Kidney (tissue), 14 donors: Measurements from ENCODE around the gene CCDC15. TPM values are rescaled to one million over a fixed set of nuclear protein-coding genes. Genes with fewer than 3 reads are reported as not detected.

ENCODE experiments used
- DNase-seq, 5 donors: peaks; one replicate each; pipeline ENCODE4 v3.0.0-alpha.2; 2013 to 2020
- FAIRE-seq: peaks from 2 replicates; lab custom pipeline; 2012; peaks lifted over from hg19 to GRCh38; lab: Jason Lieb, UNC
- H3K27ac ChIP-seq, 2 donors: one replicate each; pipeline ENCODE4 v1.7.0; 2013; ENCODE audit warnings: low read depth in 2 of 2, low read length in 2 of 2, inconsistent platforms in 1 of 2
- H3K27me3 ChIP-seq: one replicate; pipeline ENCODE4 v1.7.1; 2013; ENCODE audit warnings: low read length, inconsistent platforms; ENCODE audit not compliant: control insufficient read depth, insufficient read depth
- H3K36me3 ChIP-seq, 3 donors: one replicate each; pipeline versions ENCODE4 v1.7.0 to v1.7.1; 2013; ENCODE audit warnings: low read length in 3 of 3, control low read depth in 1 of 3, inconsistent platforms in 1 of 3; ENCODE audit not compliant: insufficient read depth in 3 of 3, control insufficient read depth in 2 of 3
- H3K4me1 ChIP-seq, 3 donors: one replicate each; pipeline versions ENCODE4 v1.7.0 to v1.7.1; 2013; ENCODE audit warnings: low read length in 3 of 3, inconsistent platforms in 1 of 3, low read depth in 1 of 3; ENCODE audit not compliant: control insufficient read depth in 2 of 3, insufficient read depth in 2 of 3
- H3K4me3 ChIP-seq, 3 donors: one replicate each; pipeline versions ENCODE4 v1.7.0 to v1.8.1; 2013; ENCODE audit warnings: low read length in 3 of 3, control low read depth in 1 of 3, inconsistent platforms in 1 of 3
- H3K9ac ChIP-seq, 3 donors: one replicate each; pipeline versions ENCODE4 v1.7.0 to v1.7.1; 2013; ENCODE audit warnings: low read length in 3 of 3, control low read depth in 1 of 3, inconsistent platforms in 1 of 3
- H3K9me3 ChIP-seq, 3 donors: one replicate each; pipeline versions ENCODE4 v1.7.0 to v1.7.1; 2013; ENCODE audit warnings: low read length in 3 of 3, control low read depth in 1 of 3, inconsistent platforms in 1 of 3; ENCODE audit not compliant: control insufficient read depth in 2 of 3, insufficient read depth in 1 of 3
- intact Hi-C: fragments of 100-400 bp; cut with DNase I; formaldehyde crosslinking; loops from one replicate; pipeline ENCODE4 v1.11.1; 2022
- polyA plus RNA-seq: library from polyadenylated mRNA; stranded (reverse); fragments of 350-450 nt; fragmentation: Illumina TruSeq; extraction: RNeasy Lipid Tissue Mini Kit (QIAGEN cat#74804); gene quantifications from one replicate; pipeline ENCODE4 v1.2.3, GENCODE V29; 2014; ENCODE audit warnings: low read depth, low replicate concordance; ENCODE audit not compliant: insufficient read depth
- total RNA-seq: library from RNA; stranded (reverse); fragmentation: NEBNext Ultra II Directional; extraction: Animal tissue kit (Norgen Biotek cat#: 25700); gene quantifications from one replicate; pipeline ENCODE4 v1.2.1, GENCODE V29; 2021
- TF ChIP-seq, protein P1 (sequence below): IDR thresholded peaks from 3 replicates; pipeline ENCODE4 v1.5.1; 2012; ENCODE audit warnings: mild to moderate bottlenecking, moderate library complexity, borderline replicate concordance; ENCODE audit not compliant: insufficient read depth; ENCODE audit errors: extremely low read depth
- donor health status: control.
- donor health status: control.
- donor health status: control.
- donor health status: control.
- donor health status: control.
- donor health status: DM: yes; HTN: yes; CAD: no.
- donor health status: Normal renal cell carcinoma (clear cell type).

The CCDC15 gene
- total and polyA plus RNA-seq, 2 donors from 2014 or later, result 0.22 to 1.5 TPM

DNA sequence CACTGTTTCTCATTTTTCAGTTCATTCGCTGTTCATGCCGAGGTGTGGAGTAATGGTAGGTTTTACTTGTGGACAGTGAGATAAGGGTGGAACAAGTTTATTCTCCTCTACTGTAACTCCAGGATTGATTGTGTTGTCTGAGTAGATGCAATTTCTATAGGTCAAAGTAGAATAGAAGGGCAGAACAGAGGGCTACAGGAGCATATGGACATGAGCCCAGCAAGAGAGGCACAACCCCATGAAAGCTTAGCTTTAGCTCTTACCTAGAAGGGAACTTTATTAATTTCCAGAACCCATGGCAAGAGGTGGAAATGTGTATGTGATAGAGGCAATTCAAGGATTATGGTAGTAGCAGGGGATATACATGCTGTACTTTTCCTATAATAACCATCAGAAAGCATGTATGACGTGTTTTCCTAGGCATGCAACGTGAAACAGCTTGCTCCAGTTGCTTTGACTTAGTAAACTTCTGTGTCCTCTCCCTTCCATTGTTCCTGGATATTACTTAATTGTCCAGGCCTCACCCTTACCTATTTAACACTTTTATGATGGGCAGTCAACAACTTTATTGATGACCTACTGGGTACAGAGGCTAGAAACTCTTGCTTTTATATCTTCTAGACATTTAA, 95.3 kb downstream of the CCDC15 start:
- FAIRE-seq, result no peak

GRCh38 chr11:125052047-125052446, 98.0 kb downstream of the CCDC15 start:
- intact Hi-C loops, result no loop called here
- no peak for FAIRE-seq

More for the DNA sequence above, 95.3 kb downstream of the CCDC15 start:
- Histone ChIP-seq H3K27ac (no peak overlapping the region), H3K9ac (no peak overlapping the region), H3K27me3 (no peaks in the 10 kb centered on the region), H3K9me3 (no peaks in the 10 kb centered on the region), H3K4me1 (no peaks in the 10 kb centered on the region), H3K4me3 (no peak overlapping the region), H3K36me3 (no peaks in the 10 kb centered on the region)
- DNase-seq, result no peak
- TF ChIP-seq, protein P1, sequence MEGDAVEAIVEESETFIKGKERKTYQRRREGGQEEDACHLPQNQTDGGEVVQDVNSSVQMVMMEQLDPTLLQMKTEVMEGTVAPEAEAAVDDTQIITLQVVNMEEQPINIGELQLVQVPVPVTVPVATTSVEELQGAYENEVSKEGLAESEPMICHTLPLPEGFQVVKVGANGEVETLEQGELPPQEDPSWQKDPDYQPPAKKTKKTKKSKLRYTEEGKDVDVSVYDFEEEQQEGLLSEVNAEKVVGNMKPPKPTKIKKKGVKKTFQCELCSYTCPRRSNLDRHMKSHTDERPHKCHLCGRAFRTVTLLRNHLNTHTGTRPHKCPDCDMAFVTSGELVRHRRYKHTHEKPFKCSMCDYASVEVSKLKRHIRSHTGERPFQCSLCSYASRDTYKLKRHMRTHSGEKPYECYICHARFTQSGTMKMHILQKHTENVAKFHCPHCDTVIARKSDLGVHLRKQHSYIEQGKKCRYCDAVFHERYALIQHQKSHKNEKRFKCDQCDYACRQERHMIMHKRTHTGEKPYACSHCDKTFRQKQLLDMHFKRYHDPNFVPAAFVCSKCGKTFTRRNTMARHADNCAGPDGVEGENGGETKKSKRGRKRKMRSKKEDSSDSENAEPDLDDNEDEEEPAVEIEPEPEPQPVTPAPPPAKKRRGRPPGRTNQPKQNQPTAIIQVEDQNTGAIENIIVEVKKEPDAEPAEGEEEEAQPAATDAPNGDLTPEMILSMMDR, result no peak
- intact Hi-C loops, result no loop called here

GRCh38 chr11:125053167-125053566, 99.2 kb downstream of the CCDC15 start:
- Histone ChIP-seq H3K9ac (no peak overlapping the region), H3K27me3 (no peaks in the 10 kb centered on the region), H3K27ac (no peak overlapping the region), H3K4me3 (no peak overlapping the region), H3K4me1 (no peaks in the 10 kb centered on the region), H3K36me3 (no peaks in the 10 kb centered on the region), H3K9me3 (no peaks in the 10 kb centered on the region)
- intact Hi-C loops, result no loop called here
- TF ChIP-seq, protein P1, result no peak
- FAIRE-seq (no peak), DNase-seq (no peak)

More at GRCh38 chr11:125052047-125052446, 98.0 kb downstream of the CCDC15 start:
- no peak overlapping the region for H3K4me3 ChIP-seq
- TF ChIP-seq, protein P1, result no peak
- H3K4me1 ChIP-seq, result no peaks in the 10 kb centered on the region
- H3K27ac ChIP-seq, result no peak overlapping the region
- no peaks in the 10 kb centered on the region for H3K27me3 ChIP-seq
- DNase-seq, result no peak
- no peak overlapping the region for H3K9ac ChIP-seq
- H3K36me3 ChIP-seq, result no peaks in the 10 kb centered on the region
- H3K9me3 ChIP-seq, result no peaks in the 10 kb centered on the region
